K562 (cell line): ENCODE results near the gene EZH1. TPM values are rescaled to one million over a fixed set of nuclear protein-coding genes. Genes with fewer than 3 reads are reported as not detected.

Source experiments
- BMI1 ChIP-seq: fragments of 150-350 bp; IDR thresholded peaks from 2 replicates; pipeline ENCODE4 v1.6.1; 2014; ENCODE audit warnings: low read length
- CREM ChIP-seq: IDR thresholded peaks from 2 replicates; pipeline ENCODE4 v1.6.1; 2014; ENCODE audit warnings: antibody characterized with exemption, low read depth
- ELF4 ChIP-seq: fragments of 450-650 bp; formaldehyde crosslinking; IDR thresholded peaks from 2 replicates; pipeline ENCODE4 v1.4.0; 2022; ENCODE audit warnings: missing genetic modification characterization
- FUS ChIP-seq: fragments of 200-400 bp; formaldehyde crosslinking; optimal IDR thresholded peaks from 2 replicates; pipeline ENCODE3; 2017; ENCODE audit warnings: low read depth, low read length
- MEIS2 ChIP-seq: fragments of 450-650 bp; IDR thresholded peaks from 2 replicates; pipeline ENCODE4 v1.6.1; 2014; ENCODE audit warnings: mild to moderate bottlenecking; ENCODE audit not compliant: partially characterized antibody
- NFE2 ChIP-seq: IDR thresholded peaks from 2 replicates; pipeline ENCODE4 v1.6.1; 2014; ENCODE audit warnings: antibody characterized with exemption, low read depth
- NFIC ChIP-seq: fragments of 450-650 bp; IDR thresholded peaks from 2 replicates; pipeline ENCODE4 v1.6.1; 2017; ENCODE audit warnings: mild to moderate bottlenecking, inconsistent platforms
- NR2C1 ChIP-seq, 2 experiments: fragments of 450-650 bp; IDR thresholded peaks; 2 replicates each; pipeline ENCODE4 v1.6.1; 2017; ENCODE audit warnings: mild to moderate bottlenecking in 2 of 2, antibody characterized with exemption in 1 of 2, inconsistent platforms in 1 of 2, missing compliant biosample characterization in 1 of 2, missing genetic modification characterization in 1 of 2
- RBM34 ChIP-seq: fragments of 200-400 bp; formaldehyde crosslinking; IDR thresholded peaks from 2 replicates; pipeline ENCODE4 v1.6.1; 2018; ENCODE audit warnings: low read length, borderline replicate concordance; ENCODE audit not compliant: insufficient read depth
- SPI1 ChIP-seq: IDR thresholded peaks from 2 replicates; pipeline ENCODE4 v1.6.1; 2011; ENCODE audit warnings: low read depth, low read length, control low read depth, borderline replicate concordance
- ZNF175 ChIP-seq: fragments of 200-800 bp; sonication (Bioruptor generic); IDR thresholded peaks from 2 replicates; pipeline ENCODE4 v1.6.1; 2016; ENCODE audit warnings: low read depth, mild to moderate bottlenecking, missing genetic modification characterization, missing compliant biosample characterization
- polyA plus RNA-seq, 8 experiments: library from polyadenylated mRNA; depleted of rRNA in 4 of 8; stranded (reverse) in 5 of 8; unstranded in 3 of 8; fragments of >200 nt; fragmentation: Nextera tagmentation in 2 of 8; fragmentation: Illumina TruSeq in 1 of 8; extraction: Ambion mirVana in 2 of 8; extraction: Trizol in 1 of 8; gene quantifications; 2 replicates each; pipeline versions ENCODE4 v1.2.1 to v1.2.3, GENCODE V29; 2011 to 2014; ENCODE audit warnings: inconsistent platforms in 1 of 8, missing spikeins in 1 of 8
- total RNA-seq, 7 experiments: library from RNA; depleted of rRNA in 6 of 7; stranded (reverse); fragments of >200 nt in 6 of 7; fragmentation: Illumina TruSeq in 2 of 7; extraction: Trizol in 2 of 7; gene quantifications; 2 replicates each; pipeline versions ENCODE4 v1.2.1 to v1.2.3, GENCODE V29; 2011 to 2021; ENCODE audit warnings: low replicate concordance in 1 of 7
- TF ChIP-seq, protein P1 (sequence below), 2 experiments: fragments of 450-650 bp; IDR thresholded peaks; 2 replicates each; pipeline ENCODE4 v1.6.1; 2018; ENCODE audit warnings: mild to moderate bottlenecking in 2 of 2, low read depth in 1 of 2; ENCODE audit not compliant: partially characterized antibody in 2 of 2
- TF ChIP-seq, protein P2 (sequence below): fragments of 450-650 bp; formaldehyde crosslinking; IDR thresholded peaks from 2 replicates; pipeline ENCODE4 v1.4.0; 2020; ENCODE audit warnings: mild to moderate bottlenecking, moderate library complexity
- TF ChIP-seq, protein P3 (sequence below): fragments of 250-450 bp; sonication (Bioruptor Pico); IDR thresholded peaks from 2 replicates; pipeline ENCODE4 v1.5.0; 2020; ENCODE audit warnings: mild to moderate bottlenecking, borderline replicate concordance
- TF ChIP-seq, protein P4 (sequence below): fragments of 250-450 bp; sonication (Bioruptor Pico); IDR thresholded peaks from 2 replicates; pipeline ENCODE4 v1.8.0; 2021; ENCODE audit warnings: moderate library complexity, mild to moderate bottlenecking, inconsistent platforms

EZH1 gene
- total and polyA plus RNA-seq, 9 of the 15 experiments (the other 6 are each of a cell fraction or from before 2014, with no cell fraction given): 8.6 to 40.8 (median 22.9) TPM

DNA sequence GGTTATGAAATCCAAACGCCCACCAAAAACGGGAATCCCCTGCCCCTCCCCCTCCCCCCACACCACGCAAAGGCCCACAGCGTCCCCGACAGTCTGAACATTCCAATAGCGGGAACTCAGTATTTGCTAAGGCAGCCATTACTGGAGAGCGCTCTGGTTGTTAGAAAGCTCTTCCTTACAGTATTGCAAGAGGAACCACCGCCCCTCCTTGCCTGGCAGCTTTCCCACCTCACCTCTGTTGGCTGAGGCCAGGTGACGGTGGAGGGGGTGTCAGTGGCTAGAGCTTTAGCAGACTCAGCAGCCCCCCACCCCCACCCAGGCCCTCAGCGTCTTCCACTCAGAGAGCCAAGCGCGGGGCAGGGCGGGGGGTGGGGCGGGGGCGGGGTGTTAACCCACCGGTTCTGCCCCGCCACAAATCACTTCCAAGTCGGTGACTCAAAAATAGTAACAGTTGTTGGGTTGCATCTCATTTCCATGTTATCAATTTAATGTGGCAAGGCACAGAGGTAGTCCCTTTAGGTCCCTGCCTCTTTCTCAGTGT is 65.8 kb downstream of the EZH1 start (continued):
- TF ChIP-seq MEIS2 (peak; percentile 48), ZNF175 (CRISPR knock-in tag) (no peak), SPI1 (no peak), RBM34 (no peak), ELF4 (no peak), FUS (no peak), BMI1 (no peak), NR2C1 (IDR thresholded peaks at IDR 0.05) (no peak), NR2C1 (tag; IDR thresholded peaks at IDR 0.05) (no peak), NFIC (peak; percentile 32; the same call in 1 of the 2 replicates), NFE2 (no peak), CREM (0 out of 2 replicates have a peak, but pooled peaks have one; percentile 29)
- TF ChIP-seq, protein P1, sequence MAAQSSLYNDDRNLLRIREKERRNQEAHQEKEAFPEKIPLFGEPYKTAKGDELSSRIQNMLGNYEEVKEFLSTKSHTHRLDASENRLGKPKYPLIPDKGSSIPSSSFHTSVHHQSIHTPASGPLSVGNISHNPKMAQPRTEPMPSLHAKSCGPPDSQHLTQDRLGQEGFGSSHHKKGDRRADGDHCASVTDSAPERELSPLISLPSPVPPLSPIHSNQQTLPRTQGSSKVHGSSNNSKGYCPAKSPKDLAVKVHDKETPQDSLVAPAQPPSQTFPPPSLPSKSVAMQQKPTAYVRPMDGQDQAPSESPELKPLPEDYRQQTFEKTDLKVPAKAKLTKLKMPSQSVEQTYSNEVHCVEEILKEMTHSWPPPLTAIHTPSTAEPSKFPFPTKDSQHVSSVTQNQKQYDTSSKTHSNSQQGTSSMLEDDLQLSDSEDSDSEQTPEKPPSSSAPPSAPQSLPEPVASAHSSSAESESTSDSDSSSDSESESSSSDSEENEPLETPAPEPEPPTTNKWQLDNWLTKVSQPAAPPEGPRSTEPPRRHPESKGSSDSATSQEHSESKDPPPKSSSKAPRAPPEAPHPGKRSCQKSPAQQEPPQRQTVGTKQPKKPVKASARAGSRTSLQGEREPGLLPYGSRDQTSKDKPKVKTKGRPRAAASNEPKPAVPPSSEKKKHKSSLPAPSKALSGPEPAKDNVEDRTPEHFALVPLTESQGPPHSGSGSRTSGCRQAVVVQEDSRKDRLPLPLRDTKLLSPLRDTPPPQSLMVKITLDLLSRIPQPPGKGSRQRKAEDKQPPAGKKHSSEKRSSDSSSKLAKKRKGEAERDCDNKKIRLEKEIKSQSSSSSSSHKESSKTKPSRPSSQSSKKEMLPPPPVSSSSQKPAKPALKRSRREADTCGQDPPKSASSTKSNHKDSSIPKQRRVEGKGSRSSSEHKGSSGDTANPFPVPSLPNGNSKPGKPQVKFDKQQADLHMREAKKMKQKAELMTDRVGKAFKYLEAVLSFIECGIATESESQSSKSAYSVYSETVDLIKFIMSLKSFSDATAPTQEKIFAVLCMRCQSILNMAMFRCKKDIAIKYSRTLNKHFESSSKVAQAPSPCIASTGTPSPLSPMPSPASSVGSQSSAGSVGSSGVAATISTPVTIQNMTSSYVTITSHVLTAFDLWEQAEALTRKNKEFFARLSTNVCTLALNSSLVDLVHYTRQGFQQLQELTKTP (IDR thresholded peaks at IDR 0.05; ENCODE audit: low read depth in 1 of 2, partially characterized antibody in 2 of 2): no peak
- TF ChIP-seq, protein P2, sequence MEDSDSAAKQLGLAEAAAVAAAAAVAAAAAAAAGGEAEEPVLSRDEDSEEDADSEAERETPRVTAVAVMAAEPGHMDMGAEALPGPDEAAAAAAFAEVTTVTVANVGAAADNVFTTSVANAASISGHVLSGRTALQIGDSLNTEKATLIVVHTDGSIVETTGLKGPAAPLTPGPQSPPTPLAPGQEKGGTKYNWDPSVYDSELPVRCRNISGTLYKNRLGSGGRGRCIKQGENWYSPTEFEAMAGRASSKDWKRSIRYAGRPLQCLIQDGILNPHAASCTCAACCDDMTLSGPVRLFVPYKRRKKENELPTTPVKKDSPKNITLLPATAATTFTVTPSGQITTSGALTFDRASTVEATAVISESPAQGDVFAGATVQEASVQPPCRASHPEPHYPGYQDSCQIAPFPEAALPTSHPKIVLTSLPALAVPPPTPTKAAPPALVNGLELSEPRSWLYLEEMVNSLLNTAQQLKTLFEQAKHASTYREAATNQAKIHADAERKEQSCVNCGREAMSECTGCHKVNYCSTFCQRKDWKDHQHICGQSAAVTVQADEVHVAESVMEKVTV (CRISPR knock-in tag): no peak
- TF ChIP-seq, protein P3, sequence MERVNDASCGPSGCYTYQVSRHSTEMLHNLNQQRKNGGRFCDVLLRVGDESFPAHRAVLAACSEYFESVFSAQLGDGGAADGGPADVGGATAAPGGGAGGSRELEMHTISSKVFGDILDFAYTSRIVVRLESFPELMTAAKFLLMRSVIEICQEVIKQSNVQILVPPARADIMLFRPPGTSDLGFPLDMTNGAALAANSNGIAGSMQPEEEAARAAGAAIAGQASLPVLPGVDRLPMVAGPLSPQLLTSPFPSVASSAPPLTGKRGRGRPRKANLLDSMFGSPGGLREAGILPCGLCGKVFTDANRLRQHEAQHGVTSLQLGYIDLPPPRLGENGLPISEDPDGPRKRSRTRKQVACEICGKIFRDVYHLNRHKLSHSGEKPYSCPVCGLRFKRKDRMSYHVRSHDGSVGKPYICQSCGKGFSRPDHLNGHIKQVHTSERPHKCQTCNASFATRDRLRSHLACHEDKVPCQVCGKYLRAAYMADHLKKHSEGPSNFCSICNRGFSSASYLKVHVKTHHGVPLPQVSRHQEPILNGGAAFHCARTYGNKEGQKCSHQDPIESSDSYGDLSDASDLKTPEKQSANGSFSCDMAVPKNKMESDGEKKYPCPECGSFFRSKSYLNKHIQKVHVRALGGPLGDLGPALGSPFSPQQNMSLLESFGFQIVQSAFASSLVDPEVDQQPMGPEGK (CRISPR knock-in tag): no peak
- TF ChIP-seq, protein P4, sequence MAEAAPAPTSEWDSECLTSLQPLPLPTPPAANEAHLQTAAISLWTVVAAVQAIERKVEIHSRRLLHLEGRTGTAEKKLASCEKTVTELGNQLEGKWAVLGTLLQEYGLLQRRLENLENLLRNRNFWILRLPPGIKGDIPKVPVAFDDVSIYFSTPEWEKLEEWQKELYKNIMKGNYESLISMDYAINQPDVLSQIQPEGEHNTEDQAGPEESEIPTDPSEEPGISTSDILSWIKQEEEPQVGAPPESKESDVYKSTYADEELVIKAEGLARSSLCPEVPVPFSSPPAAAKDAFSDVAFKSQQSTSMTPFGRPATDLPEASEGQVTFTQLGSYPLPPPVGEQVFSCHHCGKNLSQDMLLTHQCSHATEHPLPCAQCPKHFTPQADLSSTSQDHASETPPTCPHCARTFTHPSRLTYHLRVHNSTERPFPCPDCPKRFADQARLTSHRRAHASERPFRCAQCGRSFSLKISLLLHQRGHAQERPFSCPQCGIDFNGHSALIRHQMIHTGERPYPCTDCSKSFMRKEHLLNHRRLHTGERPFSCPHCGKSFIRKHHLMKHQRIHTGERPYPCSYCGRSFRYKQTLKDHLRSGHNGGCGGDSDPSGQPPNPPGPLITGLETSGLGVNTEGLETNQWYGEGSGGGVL (CRISPR knock-in tag): no peak
